ENCODE data around the gene KRTCAP2.

The KRTCAP2 gene

DNA sequence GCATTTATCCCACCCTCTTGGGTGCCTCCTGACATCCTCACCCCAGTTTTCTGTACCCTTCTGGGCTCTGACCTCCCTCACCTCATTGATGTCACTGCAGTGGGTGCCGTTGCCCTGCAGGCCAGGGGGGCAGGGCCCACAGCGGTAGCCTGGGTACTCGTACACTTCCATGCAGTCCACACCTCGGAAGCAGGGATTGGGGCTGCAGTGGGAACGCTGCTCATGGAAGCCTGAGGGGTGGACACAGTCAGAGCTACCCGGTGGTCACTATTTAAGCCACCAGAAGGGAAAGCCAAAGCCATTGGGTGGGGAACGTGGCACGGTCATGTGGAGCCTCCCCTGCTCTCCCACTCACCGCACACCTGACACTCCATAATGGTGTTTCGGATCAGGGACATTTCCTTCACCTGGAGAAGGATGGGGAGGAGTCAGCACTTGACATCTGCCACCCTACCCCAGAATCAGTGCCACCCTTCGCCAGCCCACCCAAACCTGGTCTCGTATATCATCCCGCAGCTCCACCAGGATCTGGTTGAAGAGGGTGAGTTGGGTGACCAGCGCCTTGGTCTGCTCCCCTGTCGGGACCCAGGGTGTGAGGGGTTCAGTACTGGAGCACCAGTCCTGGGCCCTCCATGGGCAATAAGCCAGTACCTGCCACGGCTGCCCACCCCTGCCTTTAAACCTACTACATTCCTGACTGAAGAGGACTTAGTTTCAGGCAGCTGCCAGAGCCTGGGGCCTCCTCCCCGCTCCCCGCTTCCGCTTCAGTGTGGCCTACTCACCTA is 29.8 kb upstream of the KRTCAP2 start:
- no peak for DNase-seq (ENCODE audit: low read depth)
- no peak overlapping the region for H3K4me3 ChIP-seq (ENCODE audit: low read depth, low read length)
- TF ChIP-seq CTCF (IDR thresholded peaks at IDR 0.05; ENCODE audit: control insufficient read depth, extremely low read depth, insufficient read depth): no peak

DNA sequence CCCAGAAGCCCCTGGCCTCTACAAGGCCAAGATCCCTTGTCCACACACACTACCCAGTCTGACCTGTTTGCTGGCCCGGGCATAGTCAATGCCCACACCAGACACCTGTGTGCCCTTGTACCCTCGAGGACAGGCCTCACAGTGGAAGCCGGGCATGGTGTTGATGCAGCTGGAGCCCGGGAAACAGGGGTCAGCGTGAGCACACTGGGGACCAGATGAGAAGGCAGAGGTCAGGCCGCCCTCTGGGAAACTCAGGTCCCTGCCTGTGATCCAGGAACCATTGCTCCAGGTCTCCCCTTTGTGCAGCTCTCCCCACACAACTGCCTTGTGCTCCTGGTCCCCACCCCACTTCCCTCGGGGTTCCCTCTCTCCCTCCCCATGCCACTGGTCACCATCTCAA is 29.1 kb upstream of the KRTCAP2 start:
- no peak for DNase-seq (ENCODE audit: low read depth)
- no peak overlapping the region for H3K4me3 ChIP-seq (ENCODE audit: low read depth, low read length)
- TF ChIP-seq CTCF (IDR thresholded peaks at IDR 0.05; ENCODE audit: control insufficient read depth, extremely low read depth, insufficient read depth): no peak

DNA sequence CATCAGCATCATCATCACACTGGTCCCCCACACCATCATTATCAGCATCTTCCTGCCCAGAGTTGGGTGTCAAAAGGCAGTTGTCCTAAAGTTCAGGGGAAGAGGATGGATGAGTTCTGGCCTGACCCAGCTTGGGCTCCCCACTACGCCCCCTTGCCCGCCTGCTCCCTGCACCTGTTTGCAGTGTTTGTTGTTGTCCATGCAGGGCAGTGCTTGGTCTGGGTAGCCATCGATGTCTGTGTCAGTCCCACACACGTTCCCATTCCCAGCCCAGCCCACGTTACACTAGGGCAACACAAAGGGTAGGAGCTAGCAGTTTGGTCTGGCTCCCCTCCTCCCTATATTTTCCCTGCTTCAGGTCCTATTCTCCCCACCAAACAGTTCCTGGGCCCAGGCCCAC is 27.8 kb upstream of the KRTCAP2 start:
- H3K4me3 ChIP-seq (ENCODE audit: low read depth, low read length): no peak overlapping the region
- TF ChIP-seq CTCF (IDR thresholded peaks at IDR 0.05; ENCODE audit: control insufficient read depth, extremely low read depth, insufficient read depth): no peak

DNA sequence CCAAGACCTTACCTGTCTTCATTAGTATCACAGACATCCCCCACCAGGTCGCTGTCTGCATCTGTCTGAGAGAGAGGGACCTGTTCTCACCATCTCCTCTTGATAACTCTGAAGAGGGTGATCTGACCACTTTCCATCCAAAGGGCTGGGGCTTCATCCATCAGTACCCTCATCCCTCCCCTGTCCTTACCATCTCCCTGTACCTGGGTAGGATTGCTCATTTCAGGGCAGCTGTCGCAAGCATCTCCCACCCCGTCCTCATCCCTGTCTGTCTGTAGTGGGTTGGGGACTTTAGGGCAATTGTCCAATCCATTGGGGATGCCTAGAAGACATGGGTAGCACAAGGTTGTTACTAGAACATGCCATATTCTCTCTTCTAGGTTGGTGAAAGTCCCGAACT is 26.7 kb upstream of the KRTCAP2 start:
- H3K4me3 ChIP-seq (ENCODE audit: low read depth, low read length): no peak overlapping the region
- DNase-seq (ENCODE audit: low read depth): no peak
- TF ChIP-seq CTCF (IDR thresholded peaks at IDR 0.05; ENCODE audit: control insufficient read depth, extremely low read depth, insufficient read depth): no peak

More for the DNA sequence above, 27.8 kb upstream of the KRTCAP2 start:
- DNase-seq (ENCODE audit: low read depth): no peak

DNA sequence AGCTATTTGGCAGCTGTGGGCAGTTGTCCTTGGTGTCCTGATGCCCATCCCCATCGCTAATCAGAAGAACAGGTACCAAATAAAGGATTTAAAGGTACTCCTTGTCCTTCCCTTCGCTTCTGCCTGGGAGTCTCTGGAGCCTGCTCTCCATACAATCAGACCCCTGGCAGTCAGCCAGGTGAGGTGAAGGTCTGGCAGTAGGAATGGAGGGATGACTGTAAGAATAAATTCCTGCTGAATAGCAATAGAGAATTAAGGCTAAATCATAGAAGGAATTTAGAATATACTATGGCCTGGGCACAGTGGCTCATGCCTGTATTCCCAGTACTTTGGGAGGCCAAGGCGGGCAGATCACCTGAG is 25.4 kb upstream of the KRTCAP2 start:
- DNase-seq (ENCODE audit: low read depth): no peak
- H3K4me3 ChIP-seq (ENCODE audit: low read depth, low read length): no peak overlapping the region
- no peak for TF ChIP-seq CTCF (IDR thresholded peaks at IDR 0.05; ENCODE audit: control insufficient read depth, extremely low read depth, insufficient read depth)

DNA sequence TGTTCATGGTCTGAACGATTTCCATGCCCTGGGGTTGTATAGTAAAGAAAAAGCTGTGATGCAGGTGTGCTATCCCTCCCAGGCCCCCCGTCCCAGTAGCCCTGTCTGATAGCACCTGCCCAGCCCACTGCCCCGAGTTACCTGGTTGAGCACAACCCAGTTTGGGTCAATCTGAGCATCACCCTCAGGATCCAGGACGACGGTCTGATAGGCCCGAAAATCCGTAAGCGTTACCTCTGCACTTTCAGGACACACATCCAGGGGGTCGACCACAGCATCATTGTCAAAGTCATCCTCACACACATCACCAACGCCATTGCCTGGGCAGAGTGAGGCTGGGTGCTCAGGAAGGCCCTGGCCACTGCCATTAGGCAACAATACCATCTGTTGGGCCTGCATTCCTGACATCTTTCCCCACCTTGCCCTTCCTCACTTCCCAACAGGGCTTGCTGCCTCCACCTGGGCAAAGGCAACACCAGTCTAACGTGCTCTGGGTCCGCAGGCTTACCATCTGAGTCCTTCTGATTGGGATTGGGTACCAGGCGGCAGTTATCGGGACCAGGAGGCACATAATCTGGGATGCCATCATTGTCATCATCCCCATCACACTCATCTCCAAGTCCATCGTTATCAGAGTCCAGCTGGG is 24.9 kb upstream of the KRTCAP2 start:
- no peak overlapping the region for H3K4me3 ChIP-seq (ENCODE audit: low read depth, low read length)
- TF ChIP-seq CTCF (IDR thresholded peaks at IDR 0.05; ENCODE audit: control insufficient read depth, extremely low read depth, insufficient read depth): no peak
- DNase-seq (ENCODE audit: low read depth): no peak

Data from LNCaP clone FGC (cell line).